Tibial nerve (tissue), 4 donors: ENCODE measurements around the gene CHRNA4.

Experiments used
- CTCF ChIP-seq, 5 experiments: fragments of 200-600 bp in 3 of 5; fragments of 450-650 bp in 2 of 5; sonication (generic) in 3 of 5; IDR thresholded peaks; one replicate each; pipeline ENCODE4 v1.5.1; 2016 to 2019; ENCODE audit warnings: antibody characterized with exemption in 5 of 5, mild to moderate bottlenecking in 3 of 5, moderate library complexity in 2 of 5
- EP300 ChIP-seq, 2 donors: sonication (generic); formaldehyde crosslinking; IDR thresholded peaks; one replicate each; pipeline ENCODE4 v1.6.1; 2017; ENCODE audit warnings: antibody characterized with exemption in 2 of 2, mild to moderate bottlenecking in 1 of 2
- POLR2A ChIP-seq, 2 donors: fragments of 450-650 bp; IDR thresholded peaks; one replicate each; pipeline ENCODE4 v1.6.1; 2017; ENCODE audit warnings: antibody characterized with exemption in 2 of 2, mild to moderate bottlenecking in 2 of 2, moderate library complexity in 2 of 2

- TF ChIP-seq CTCF (IDR thresholded peaks at IDR 0.05) (no peak), EP300 (IDR thresholded peaks at IDR 0.05) (no peak), POLR2A (IDR thresholded peaks at IDR 0.05) (no peak)
Observed at GRCh38 chr20:63394920-63395455, 33.8 kb upstream of the CHRNA4 start.
